HepG2 (cell line): Measurements from ENCODE around the gene TNIP3. TPM values are rescaled to one million over a fixed set of nuclear protein-coding genes. Genes with fewer than 3 reads are reported as not detected.

Source experiments
- ATAC-seq: fragments of 200-7000 bp; cut with Tn5 transposase; 3 replicates; pipeline ENCODE4 v1.9.1; 2020; ENCODE audit warnings: mild to moderate bottlenecking, moderate library complexity
- BruUV-seq: library from RNA; stranded (reverse); fragments of 400-500 nt; replicated peaks from 2 replicates; lab custom pipeline; 2021; lab: Mats Ljungman, UMichigan
- CTCF ChIA-PET: fragments of 300-600 bp; formaldehyde crosslinking; extraction: SDS; loops from one replicate; lab custom pipeline; 2021; ENCODE audit warnings: low total read pairs, inconsistent platforms, low intra/inter-chr PET ratio; lab: Yijun Ruan, JAX
- POLR2A ChIA-PET: fragments of 350-600 bp; sonication (Branson Sonifier 250); formaldehyde crosslinking; loops from one replicate; lab custom pipeline; 2020; ENCODE audit warnings: antibody characterized with exemption, inconsistent platforms; lab: Yijun Ruan, JAX
- DNase-seq: peaks from one replicate; pipeline ENCODE4 v3.0.0-alpha.2; 2015; ENCODE audit warnings: low spot score
- FAIRE-seq: peaks from 3 replicates; lab custom pipeline; 2011; peaks lifted over from hg19 to GRCh38; lab: Jason Lieb, UNC
- H2AFZ ChIP-seq: one replicate; pipeline ENCODE4 v1.6.1; 2011; ENCODE audit warnings: low read length, inconsistent platforms
- H3K27ac ChIP-seq: fragments of 300-600 bp; 3 replicates; pipeline ENCODE4 v1.8.0; 2011; ENCODE audit warnings: mixed run types, mild to moderate bottlenecking, mixed read lengths, low read length, inconsistent platforms; ENCODE audit not compliant: insufficient read depth; ENCODE audit errors: extremely low read length
- H3K27me3 ChIP-seq, 2 experiments: fragments of 200-600 bp in 1 of 2; 2 replicates in 1 of 2; 3 replicates in 1 of 2; pipeline versions ENCODE4 v1.6.0 to v1.8.0; 2011; ENCODE audit warnings: low read length in 2 of 2, mild to moderate bottlenecking in 2 of 2, moderate library complexity in 2 of 2, inconsistent platforms in 1 of 2; ENCODE audit not compliant: insufficient read depth in 2 of 2, control insufficient read depth in 1 of 2
- H3K36me3 ChIP-seq, 2 experiments: fragments of 200-600 bp in 1 of 2; replicated peaks in 1 of 2; 2 replicates in 1 of 2; 3 replicates in 1 of 2; pipeline versions ENCODE4 v1.5.1 to v1.8.0; 2011; ENCODE audit warnings: low read length in 2 of 2, inconsistent platforms in 1 of 2; ENCODE audit not compliant: insufficient read depth in 2 of 2, control insufficient read depth in 1 of 2
- H3K4me1 ChIP-seq: 2 replicates; pipeline ENCODE4 v1.5.1; 2012; ENCODE audit warnings: low read length, inconsistent platforms; ENCODE audit not compliant: insufficient read depth
- H3K4me2 ChIP-seq: 2 replicates; pipeline ENCODE4 v1.6.0; 2011; ENCODE audit warnings: low read depth, low read length, inconsistent platforms
- H3K4me3 ChIP-seq, 3 experiments: fragments of 200-600 bp in 1 of 3; sonication (generic), shearing (Covaris generic) in 1 of 3; replicated peaks in 1 of 3; 2 replicates each; pipeline ENCODE4 v1.5.1; 2011 to 2016; ENCODE audit warnings: low read length in 3 of 3, inconsistent platforms in 2 of 3, low read depth in 2 of 3, mild to moderate bottlenecking in 2 of 3, control low read depth in 1 of 3, mixed read lengths in 1 of 3; ENCODE audit not compliant: insufficient read depth in 1 of 3
- H3K79me2 ChIP-seq: one replicate; pipeline ENCODE4 v1.6.1; 2011; ENCODE audit warnings: low read length, inconsistent platforms; ENCODE audit not compliant: insufficient read depth
- H3K9ac ChIP-seq: 2 replicates; pipeline ENCODE4 v1.6.0; 2011; ENCODE audit warnings: mild to moderate bottlenecking, low read depth, low read length, inconsistent platforms; ENCODE audit not compliant: insufficient read depth
- H3K9me3 ChIP-seq: 2 replicates; pipeline ENCODE4 v1.5.1; 2012; ENCODE audit warnings: mild to moderate bottlenecking, low read length
- H4K20me1 ChIP-seq: 2 replicates; pipeline ENCODE4 v1.6.0; 2011; ENCODE audit warnings: inconsistent platforms, mild to moderate bottlenecking, low read length, moderate library complexity; ENCODE audit not compliant: insufficient read depth
- ATM ChIP-seq: fragments of 450-650 bp; IDR thresholded peaks from 2 replicates; pipeline ENCODE4 v1.7.1; 2017; ENCODE audit warnings: mild to moderate bottlenecking, borderline replicate concordance
- CREBL2 ChIP-seq: sonication (generic); formaldehyde crosslinking; IDR thresholded peaks from 2 replicates; pipeline ENCODE4 v1.8.1; 2023; ENCODE audit warnings: missing genetic modification reagents, mild to moderate bottlenecking, borderline replicate concordance
- ELF3 ChIP-seq: IDR thresholded peaks from 2 replicates; pipeline ENCODE4 v1.6.1; 2016; ENCODE audit warnings: missing genetic modification reagents, missing compliant biosample characterization
- FOXK1 ChIP-seq: sonication (generic); formaldehyde crosslinking; IDR thresholded peaks from 2 replicates; pipeline ENCODE4 v1.4.0; 2020; ENCODE audit warnings: low read depth, missing genetic modification reagents, borderline replicate concordance
- ISL2 ChIP-seq: sonication (generic); formaldehyde crosslinking; IDR thresholded peaks from 2 replicates; pipeline ENCODE4 v1.5.0; 2020; ENCODE audit warnings: missing genetic modification reagents
- MED13 ChIP-seq: sonication (generic); formaldehyde crosslinking; IDR thresholded peaks from 2 replicates; pipeline ENCODE4 v1.5.0; 2020; ENCODE audit warnings: missing genetic modification reagents
- MEF2D ChIP-seq: sonication (generic); formaldehyde crosslinking; IDR thresholded peaks from 2 replicates; pipeline ENCODE4 v1.5.1; 2020; ENCODE audit warnings: mild to moderate bottlenecking, missing genetic modification reagents
- REL ChIP-seq: sonication (generic); formaldehyde crosslinking; conservative IDR thresholded peaks from 2 replicates; pipeline ENCODE4 v1.8.0; 2022; ENCODE audit warnings: mild to moderate bottlenecking, missing genetic modification reagents, moderate library complexity
- SRSF1 ChIP-seq: fragments of 200-400 bp; formaldehyde crosslinking; optimal IDR thresholded peaks from 2 replicates; pipeline ENCODE3; 2017; ENCODE audit warnings: mild to moderate bottlenecking, low read depth, low read length, moderate library complexity
- ZBTB43 ChIP-seq: sonication (generic); formaldehyde crosslinking; conservative IDR thresholded peaks from 2 replicates; pipeline ENCODE4 v1.4.0; 2020; ENCODE audit warnings: missing genetic modification reagents
- ZFP90 ChIP-seq: sonication (generic); formaldehyde crosslinking; IDR thresholded peaks from 2 replicates; pipeline ENCODE4 v1.8.0; 2022; ENCODE audit warnings: missing genetic modification reagents, mild to moderate bottlenecking, inconsistent platforms, borderline replicate concordance
- ZHX2 ChIP-seq, 2 experiments: sonication (generic) in 1 of 2; formaldehyde crosslinking in 1 of 2; IDR thresholded peaks; 2 replicates each; pipeline versions ENCODE4 v1.6.1 to v1.9.0; 2014 to 2022; ENCODE audit warnings: antibody characterized with exemption in 1 of 2, borderline replicate concordance in 1 of 2, inconsistent platforms in 1 of 2, low read depth in 1 of 2, missing genetic modification reagents in 1 of 2
- ZNF138 ChIP-seq: sonication (generic); formaldehyde crosslinking; IDR thresholded peaks from 2 replicates; pipeline ENCODE4 v1.5.0; 2020; ENCODE audit warnings: mild to moderate bottlenecking, low read depth, missing genetic modification reagents
- ZNF207 ChIP-seq: fragments of 450-650 bp; IDR thresholded peaks from 2 replicates; pipeline ENCODE4 v1.6.1; 2016; ENCODE audit warnings: antibody characterized with exemption, borderline replicate concordance
- ZNF232 ChIP-seq: sonication (generic); formaldehyde crosslinking; IDR thresholded peaks from 2 replicates; pipeline ENCODE4 v1.4.0; 2020; ENCODE audit warnings: missing genetic modification reagents, borderline replicate concordance
- ZNF235 ChIP-seq: sonication (generic); formaldehyde crosslinking; IDR thresholded peaks from 2 replicates; pipeline ENCODE4 v1.8.1; 2023; ENCODE audit warnings: mild to moderate bottlenecking, missing genetic modification reagents, borderline replicate concordance
- ZNF263 ChIP-seq: sonication (generic); formaldehyde crosslinking; IDR thresholded peaks from 2 replicates; pipeline ENCODE4 v1.4.0; 2020; ENCODE audit warnings: missing genetic modification reagents
- ZNF337 ChIP-seq: sonication (generic); formaldehyde crosslinking; IDR thresholded peaks from 2 replicates; pipeline ENCODE4 v1.5.1; 2020; ENCODE audit warnings: missing genetic modification reagents, low read depth, mild to moderate bottlenecking, borderline replicate concordance
- ZNF850 ChIP-seq: sonication (generic); formaldehyde crosslinking; conservative IDR thresholded peaks from 2 replicates; pipeline ENCODE4 v1.9.0; 2021; ENCODE audit warnings: mild to moderate bottlenecking, missing genetic modification reagents
- WGBS: methylation state at CpG from one replicate; pipeline ENCODE4 v1.1.6; 2017; ENCODE audit warnings: low lambda C conversion rate; 5-methylcytosine and 5-hydroxymethylcytosine counted together
- in situ Hi-C: cut with HindIII; loops from 2 replicates; pipeline ENCODE4 v1.10.0; 2017; ENCODE audit warnings: low pct_unique_long_range_greater_than_20kb; ENCODE audit not compliant: extremely low pct_ligation_motif_present
- intact Hi-C: fragments of 100-400 bp; cut with micrococcal nuclease; formaldehyde crosslinking; loops from one replicate; pipeline ENCODE4 v1.10.0; 2022; ENCODE audit not compliant: unreplicated experiment
- polyA plus RNA-seq, 8 experiments: library from polyadenylated mRNA; depleted of rRNA in 3 of 8; stranded (reverse) in 7 of 8; unstranded in 1 of 8; fragments of >200 nt; fragmentation: Illumina TruSeq in 4 of 8; extraction: Trizol in 4 of 8; gene quantifications; 2 replicates each; pipeline versions ENCODE4 v1.2.1 to v1.2.3, GENCODE V29; 2011 to 2016; ENCODE audit warnings: low read depth in 4 of 8, missing spikeins in 1 of 8, mixed read lengths in 1 of 8; ENCODE audit not compliant: insufficient read depth in 1 of 8
- total RNA-seq, 5 experiments: library from RNA; depleted of rRNA; stranded (reverse); fragments of >200 nt; fragmentation: Illumina TruSeq; extraction: Trizol; gene quantifications; 2 replicates each; pipeline ENCODE4 v1.2.3, GENCODE V29; 2016; ENCODE audit warnings: low read depth in 1 of 5

The TNIP3 gene
- total and polyA plus RNA-seq, 2 of the 13 experiments (the other 11 are each of a cell fraction or from before 2014, with no cell fraction given): not detected

GRCh38 chr4:121154103-121154515, 10.0 kb downstream of the TNIP3 start:
- in situ Hi-C loops: no loop called here
- no peak overlapping the region for H3K4me3 ChIP-seq
- H3K27ac ChIP-seq: no peak overlapping the region
- H3K36me3 ChIP-seq: no peaks in the 10 kb centered on the region
- no peaks in the 10 kb centered on the region for H3K9me3 ChIP-seq
- H4K20me1 ChIP-seq: no peaks in the 10 kb centered on the region
- POLR2A ChIA-PET: no interaction called here
- no peak overlapping the region for H2AFZ ChIP-seq
- intact Hi-C loops: no loop called here
- TF ChIP-seq ATM (no peak), MEF2D (CRISPR knock-in tag) (no peak), ELF3 (CRISPR knock-in tag) (no peak), MED13 (CRISPR knock-in tag) (no peak), REL (CRISPR knock-in tag) (no peak), ISL2 (CRISPR knock-in tag) (no peak), ZNF138 (CRISPR knock-in tag) (no peak), ZNF337 (CRISPR knock-in tag) (no peak), ZNF235 (no peak), ZNF232 (CRISPR knock-in tag) (no peak), SRSF1 (no peak), CREBL2 (CRISPR knock-in tag) (no peak), FOXK1 (CRISPR knock-in tag) (no peak), ZNF207 (no peak), ZBTB43 (no peak), ZNF263 (CRISPR knock-in tag) (no peak), ZHX2 (IDR thresholded peaks at IDR 0.05; ENCODE audit: low read depth) (no peak), ZHX2 (CRISPR knock-in tag; IDR thresholded peaks at IDR 0.05; ENCODE audit: borderline replicate concordance) (no peak), ZFP90 (no peak), ZNF850 (CRISPR knock-in tag) (no peak)
- BruUV-seq: no TSS peak
- no peaks in the 10 kb centered on the region for H3K4me1 ChIP-seq
- no peaks in the 10 kb centered on the region for H3K79me2 ChIP-seq
- 47% methylated on average over 4 of the region's 4 CpGs for WGBS
- no peak overlapping the region for H3K4me2 ChIP-seq
- CTCF ChIA-PET: no interaction called here
- FAIRE-seq (no peak), ATAC-seq (no peak), DNase-seq (no peak)
- H3K9ac ChIP-seq: no peak overlapping the region
- peaks cover 0 to 5% of the 10 kb centered on the region in 2 experiments; a peak in 1 of 5 replicates for H3K27me3 ChIP-seq
